ENCODE data around the gene DPCD. TPM values are rescaled to one million over a fixed set of nuclear protein-coding genes. Genes with fewer than 3 reads are reported as not detected.

Gene DPCD
- total RNA-seq, 1 donor from 2014 or later, result 1.3 TPM

GRCh38 chr10:101651336-101651735 is 63.2 kb downstream of the DPCD start:
- no peaks in the 10 kb centered on the region for H3K9me3 ChIP-seq
- DNase-seq (ENCODE audit: low spot score in 2 of 2), result no peak
- H3K36me3 ChIP-seq, result peaks cover 14 to 50% of the 10 kb centered on the region in 2 donors
- intact Hi-C loops (cut with DNase I), result no loop called here
- no peak for TF ChIP-seq CTCF (IDR thresholded peaks at IDR 0.05)
- no peak overlapping the region for H3K4me3 ChIP-seq
- no peaks in the 10 kb centered on the region for H3K27me3 ChIP-seq
- no peak overlapping the region for H3K27ac ChIP-seq
- peaks cover 3 to 7% of the 10 kb centered on the region in 2 donors for H3K4me1 ChIP-seq

GRCh38 chr10:101653536-101653935 is 65.4 kb downstream of the DPCD start:
- no peaks in the 10 kb centered on the region for H3K9me3 ChIP-seq
- intact Hi-C loops (cut with DNase I), result no loop called here
- H3K36me3 ChIP-seq, result peaks cover 17 to 63% of the 10 kb centered on the region in 2 donors
- TF ChIP-seq CTCF (IDR thresholded peaks at IDR 0.05), result no peak
- no peak for DNase-seq (ENCODE audit: low spot score in 2 of 2)
- H3K4me1 ChIP-seq, result no peaks in the 10 kb centered on the region
- no peaks in the 10 kb centered on the region for H3K27me3 ChIP-seq
- H3K4me3 ChIP-seq, result no peak overlapping the region
- H3K27ac ChIP-seq, result no peak overlapping the region

GRCh38 chr10:101655570-101655969 is 67.4 kb downstream of the DPCD start:
- intact Hi-C loops (cut with DNase I), result no loop called here
- Histone ChIP-seq H3K9me3 (no peaks in the 10 kb centered on the region), H3K36me3 (peaks cover 29 to 64% of the 10 kb centered on the region in 2 donors), H3K27ac (no peak overlapping the region), H3K4me1 (no peaks in the 10 kb centered on the region), H3K27me3 (no peaks in the 10 kb centered on the region), H3K4me3 (no peak overlapping the region)
- no peak for DNase-seq (ENCODE audit: low spot score in 2 of 2)
- TF ChIP-seq CTCF (IDR thresholded peaks at IDR 0.05), result no peak

GRCh38 chr10:101656890-101657289 is 68.8 kb downstream of the DPCD start:
- H3K36me3 ChIP-seq, result peaks cover 25 to 68% of the 10 kb centered on the region in 2 donors
- intact Hi-C loops (cut with DNase I), result no loop called here
- TF ChIP-seq CTCF (IDR thresholded peaks at IDR 0.05), result no peak

GRCh38 chr10:101658975-101659374 is 70.9 kb downstream of the DPCD start:
- TF ChIP-seq CTCF (IDR thresholded peaks at IDR 0.05), result no peak
- H3K27ac ChIP-seq, result no peak overlapping the region
- no peak overlapping the region for H3K4me3 ChIP-seq
- DNase-seq (ENCODE audit: low spot score in 2 of 2), result no peak
- H3K9me3 ChIP-seq, result no peaks in the 10 kb centered on the region
- intact Hi-C loops (cut with DNase I), result no loop called here
- no peaks in the 10 kb centered on the region for H3K4me1 ChIP-seq
- H3K36me3 ChIP-seq, result peaks cover 33 to 83% of the 10 kb centered on the region in 2 donors
- H3K27me3 ChIP-seq, result no peaks in the 10 kb centered on the region

More at GRCh38 chr10:101656890-101657289, 68.8 kb downstream of the DPCD start:
- Histone ChIP-seq H3K4me3 (no peak overlapping the region), H3K27ac (no peak overlapping the region), H3K4me1 (no peaks in the 10 kb centered on the region), H3K9me3 (no peaks in the 10 kb centered on the region), H3K27me3 (no peaks in the 10 kb centered on the region)
- DNase-seq (ENCODE audit: low spot score in 2 of 2), result no peak

Other genes starting within 250 kb of the DPCD start
- gene BTRC, start 234.2 kb upstream of the DPCD start, total RNA-seq, result 0.96 TPM
- gene POLL, start 64 bp upstream of the DPCD start, total RNA-seq, result 17.1 TPM
- 21.3 TPM for gene FBXW4, start 106.8 kb downstream of the DPCD start, total RNA-seq
- gene FGF8, start 187.8 kb downstream of the DPCD start, total RNA-seq, result not detected
- 28.7 TPM for gene NPM3, start 195.1 kb downstream of the DPCD start, total RNA-seq
- gene OGA, start 230.1 kb downstream of the DPCD start, total RNA-seq, result 66.8 TPM